Mammary epithelial cell (primary cell): ENCODE data around the gene EXOC6B.

Experiments used
- CTCF ChIP-seq, 2 donors: IDR thresholded peaks in 1 of 2; conservative IDR thresholded peaks in 1 of 2; 2 replicates each; pipeline ENCODE4 v1.5.1; 2011 to 2012; ENCODE audit warnings: inconsistent platforms in 2 of 2, low read length in 2 of 2, mild to moderate bottlenecking in 2 of 2, control low read depth in 1 of 2, low read depth in 1 of 2; ENCODE audit not compliant: insufficient read depth in 1 of 2; ENCODE audit errors: extremely low read depth in 1 of 2
- EZH2 ChIP-seq: IDR thresholded peaks from 2 replicates; pipeline ENCODE4 v1.6.1; 2012; ENCODE audit warnings: low read length, inconsistent platforms, borderline replicate concordance

GRCh38 chr2:72835403-72835802, 9.6 kb upstream of the EXOC6B start:
- TF ChIP-seq CTCF (conservative IDR thresholded peaks at IDR 0.05 in 1 of 2, IDR thresholded peaks at IDR 0.05 in 1 of 2; ENCODE audit: extremely low read depth in 1 of 2, insufficient read depth in 1 of 2, low read depth in 1 of 2, low read length in 2 of 2) (no peak), EZH2 (no peak)
